Ovary (tissue), 9 donors: ENCODE results near the gene ZNF593OS. TPM values are rescaled to one million over a fixed set of nuclear protein-coding genes. Genes with fewer than 3 reads are reported as not detected.

Source experiments
- DNase-seq, 5 donors: peaks; one replicate each; pipeline ENCODE4 v3.0.0-alpha.2; 2019 to 2020
- H3K27ac ChIP-seq, 2 donors: fragments of 200-600 bp; one replicate each; pipeline versions ENCODE4 v1.5.1 to v1.8.0; 2019 to 2022
- H3K27me3 ChIP-seq: fragments of 200-600 bp; one replicate; pipeline ENCODE4 v1.8.0; 2022
- H3K36me3 ChIP-seq: fragments of 200-600 bp; sonication (generic); one replicate; pipeline ENCODE4 v1.5.1; 2019
- H3K4me1 ChIP-seq: one replicate; pipeline ENCODE4 v1.8.1; 2013; ENCODE audit warnings: mild to moderate bottlenecking, moderate library complexity; ENCODE audit not compliant: insufficient read depth
- H3K4me3 ChIP-seq: fragments of 200-600 bp; sonication (generic); one replicate; pipeline ENCODE4 v1.5.1; 2017
- H3K9me3 ChIP-seq, 2 donors: fragments of 200-600 bp in 1 of 2; sonication (generic) in 1 of 2; one replicate each; pipeline versions ENCODE4 v1.5.1 to v1.8.1; 2013 to 2019; ENCODE audit warnings: mild to moderate bottlenecking in 1 of 2, moderate library complexity in 1 of 2
- CTCF ChIP-seq, 3 donors: fragments of 450-650 bp in 2 of 3; fragments of 200-600 bp in 1 of 3; IDR thresholded peaks; one replicate each; pipeline versions ENCODE4 v1.5.1 to v1.8.0; 2016 to 2022; ENCODE audit warnings: antibody characterized with exemption in 3 of 3, mild to moderate bottlenecking in 1 of 3
- EP300 ChIP-seq: sonication (generic); formaldehyde crosslinking; IDR thresholded peaks from one replicate; pipeline ENCODE4 v1.6.1; 2017; ENCODE audit warnings: antibody characterized with exemption
- POLR2A ChIP-seq: fragments of 450-650 bp; IDR thresholded peaks from one replicate; pipeline ENCODE4 v1.6.1; 2017; ENCODE audit warnings: antibody characterized with exemption, mild to moderate bottlenecking, moderate library complexity
- WGBS, 3 donors: extraction: QIAGEN DNeasy Blood & Tissue Kit in 1 of 3; methylation state at CpG; one replicate each; pipeline versions ENCODE4 v1.1.5 to v1.1.7; 2013 to 2017; 5-methylcytosine and 5-hydroxymethylcytosine counted together
- intact Hi-C, 4 donors: fragments of 100-400 bp; cut with DNase I; formaldehyde crosslinking; loops; one replicate each; pipeline versions ENCODE4 v1.11.0 to v1.15.1; 2022 to 2023
- polyA plus RNA-seq, 2 donors: library from polyadenylated mRNA; stranded (reverse); fragments of 200-250 nt in 1 of 2; fragments of 350-450 nt in 1 of 2; fragmentation: Illumina TruSeq in 1 of 2; extraction: RNeasy Lipid Tissue Mini Kit (QIAGEN cat#74804) in 1 of 2; gene quantifications; one replicate each; pipeline ENCODE4 v1.2.3, GENCODE V29; 2013 to 2014
- total RNA-seq, 7 donors: library from RNA; depleted of rRNA in 2 of 7; stranded (reverse); fragments of >200 nt in 2 of 7; fragmentation: NEBNext Ultra II Directional in 3 of 7; extraction: Animal tissue kit (Norgen Biotek cat#: 25700) in 3 of 7; gene quantifications; one replicate each; pipeline versions ENCODE4 v1.1.0 to v1.2.4, GENCODE V29; 2016 to 2023
- donor health status: DM: no; HTN: no; CAD: no; lungs with moderate emphysema.
- donor health status: DM: no; HTN: no; CAD: no.
- donor health status: Bipolar disorder and iron deficiency.
- donor health status: DM: yes; HTN: yes; CAD: no.
- donor health status: DM: no; HTN: no; CAD: no.
- donor health status: DM: yes; HTN: yes; CAD: no.

Gene ZNF593OS
- total and polyA plus RNA-seq, 9 donors, result 0.54 TPM; not detected in 8

DNA sequence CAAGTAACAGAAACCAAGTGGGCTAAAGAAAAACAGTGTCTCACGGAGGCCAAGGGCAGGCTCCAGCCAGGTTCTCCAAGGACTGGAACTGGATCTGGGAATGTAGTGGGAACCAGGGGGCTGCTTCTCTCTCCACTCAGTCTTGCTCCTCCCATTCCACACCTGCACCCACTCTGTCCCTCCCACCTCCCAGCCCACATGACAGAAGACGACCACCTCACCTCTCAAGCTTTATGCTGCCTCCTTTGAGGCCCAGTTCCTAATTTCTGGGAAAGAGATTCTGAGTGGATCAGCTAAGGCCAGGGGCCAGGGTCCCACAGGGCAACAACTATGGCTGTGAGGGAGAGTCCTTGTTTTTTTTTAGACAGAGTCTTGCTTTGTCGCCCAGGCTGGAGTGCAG, 43.6 kb upstream of the ZNF593OS start:
- H3K27ac ChIP-seq, result no peak overlapping the region
- DNase-seq, result no peak
- no peaks in the 10 kb centered on the region for H3K4me1 ChIP-seq
- no peaks in the 10 kb centered on the region for H3K27me3 ChIP-seq
- TF ChIP-seq CTCF (IDR thresholded peaks at IDR 0.05) (no peak), POLR2A (no peak), EP300 (no peak)
- no peaks in the 10 kb centered on the region for H3K9me3 ChIP-seq
- intact Hi-C loops, result no loop called here
- 46 to 56% (median 51%) methylated on average over 3 of the region's 3 CpGs for WGBS, 3 donors
- no peak overlapping the region for H3K4me3 ChIP-seq
- no peaks in the 10 kb centered on the region for H3K36me3 ChIP-seq

GRCh38 chr1:26213335-26213905, 41.8 kb upstream of the ZNF593OS start:
- Histone ChIP-seq H3K27me3 (no peaks in the 10 kb centered on the region), H3K4me3 (no peak overlapping the region), H3K27ac (no peak overlapping the region), H3K36me3 (no peaks in the 10 kb centered on the region), H3K9me3 (no peaks in the 10 kb centered on the region), H3K4me1 (no peaks in the 10 kb centered on the region)
- no peak for TF ChIP-seq CTCF (IDR thresholded peaks at IDR 0.05)
- no peak for TF ChIP-seq POLR2A
- no peak for TF ChIP-seq EP300
- intact Hi-C loops, result loop anchor here in 1 of 4 donors (5.0 kb wide), 1 partner anchor 1931 kb away; no protein-coding TSS in a partner anchor
- WGBS, 3 donors, result 83 to 90% (median 88%) methylated on average over 6 of the region's 6 CpGs
- DNase-seq, result no peak

DNA sequence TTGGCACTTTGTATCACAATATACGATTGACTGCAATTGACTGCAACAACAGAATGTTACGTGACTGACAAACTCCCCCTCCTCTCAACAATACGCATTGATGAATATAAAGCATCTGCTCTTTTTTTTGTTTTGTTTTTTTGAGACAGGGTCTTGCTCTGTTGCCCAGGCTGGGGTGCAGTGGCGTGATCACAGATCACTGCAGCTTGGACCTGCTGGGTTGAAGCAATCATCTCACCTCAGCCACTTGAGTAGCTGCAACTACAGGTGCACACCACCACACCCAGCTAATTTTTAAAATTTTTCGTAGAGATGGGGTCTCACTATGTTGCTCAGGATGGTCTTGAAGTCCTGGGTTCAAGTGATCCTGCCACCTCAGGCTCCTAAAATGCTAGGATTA, 41.1 kb upstream of the ZNF593OS start:
- 80 to 87% (median 82%) methylated on average over 5 of the region's 5 CpGs for WGBS, 3 donors
- intact Hi-C loops, result loop anchor here in 1 of 4 donors (5.0 kb wide), 1 partner anchor 1930 kb away; no protein-coding TSS in a partner anchor
- no peaks in the 10 kb centered on the region for H3K4me1 ChIP-seq
- TF ChIP-seq CTCF (IDR thresholded peaks at IDR 0.05) (no peak), EP300 (no peak), POLR2A (no peak)
- H3K27me3 ChIP-seq, result no peaks in the 10 kb centered on the region
- H3K36me3 ChIP-seq, result no peaks in the 10 kb centered on the region
- no peak for DNase-seq
- H3K9me3 ChIP-seq, result no peaks in the 10 kb centered on the region
- no peak overlapping the region for H3K27ac ChIP-seq
- H3K4me3 ChIP-seq, result no peak overlapping the region

GRCh38 chr1:26210147-26210870, 38.7 kb upstream of the ZNF593OS start:
- Histone ChIP-seq H3K4me3 (no peak overlapping the region), H3K9me3 (no peaks in the 10 kb centered on the region), H3K27ac (no peak overlapping the region), H3K27me3 (no peaks in the 10 kb centered on the region), H3K4me1 (no peaks in the 10 kb centered on the region), H3K36me3 (no peaks in the 10 kb centered on the region)
- intact Hi-C loops, result loop anchor here in 1 of 4 donors (5.0 kb wide), 1 partner anchor 1928 kb away; no protein-coding TSS in a partner anchor
- 75 to 83% (median 78%) methylated on average over 5 of the region's 5 CpGs for WGBS, 3 donors
- no peak for DNase-seq
- TF ChIP-seq EP300, result no peak
- TF ChIP-seq POLR2A, result no peak
- TF ChIP-seq CTCF (IDR thresholded peaks at IDR 0.05), result no peak
